HTR-8/SVneo (cell line): ENCODE measurements around the gene TRIAP1.
"Not testable (repeated sequence)": the region's sequence is repeated elsewhere in the genome, so short reads cannot be mapped to it uniquely, and the experiment has no call there.

Source experiments
- DNase-seq: peaks from one replicate; pipeline ENCODE4 v3.0.0; 2011; ENCODE audit warnings: low spot score, mixed read lengths; ENCODE audit not compliant: insufficient read length
- FAIRE-seq: peaks from 2 replicates; lab custom pipeline; 2011; peaks lifted over from hg19 to GRCh38; lab: Jason Lieb, UNC

TRIAP1 gene

GRCh38 chr12:120469450-120470149 lies 23.4 kb upstream of the TRIAP1 start, which contains the start of gene SRSF9:
Gene SRSF9 (minus strand): TSS chr12:120469748. CDS start chr12:120469609, 139 bp downstream.
- FAIRE-seq (no peak), DNase-seq (peak; percentile 98)

DNA sequence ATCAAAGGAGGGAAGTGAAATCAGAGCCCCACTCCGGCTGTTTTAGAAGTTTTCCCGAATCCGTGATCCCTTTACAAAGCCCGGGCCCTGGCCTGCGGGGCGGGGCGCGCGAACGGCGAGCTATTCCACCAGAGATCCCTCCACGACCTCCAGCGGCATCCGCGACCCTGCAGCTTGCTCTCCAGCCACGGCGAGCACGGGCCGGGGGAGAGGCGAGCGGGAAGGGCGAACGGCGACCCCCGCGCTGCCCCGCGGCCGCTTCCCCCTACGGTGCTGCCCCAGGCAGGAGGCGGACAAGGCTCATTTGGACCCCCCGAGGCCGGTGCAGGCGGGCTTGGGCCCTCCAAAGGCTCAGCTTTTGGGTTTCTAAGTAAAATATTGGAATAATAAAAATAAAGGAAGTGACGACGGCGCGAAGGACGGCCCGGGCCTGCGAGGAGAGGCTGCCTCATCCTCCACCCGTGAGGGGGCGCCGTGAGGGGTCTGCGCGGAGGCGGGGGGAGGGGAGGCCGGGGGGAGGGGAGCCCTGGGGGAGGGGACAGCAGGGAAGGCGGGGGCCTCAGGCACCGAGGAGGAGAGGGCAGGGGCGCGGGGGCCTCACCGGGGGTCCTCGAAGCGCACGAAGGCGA lies 22.8 kb upstream of the TRIAP1 start:
- FAIRE-seq (no peak), DNase-seq (peak; percentile 27)

GRCh38 chr12:120468325-120468820 lies 22.2 kb upstream of the TRIAP1 start:
- no peak for FAIRE-seq
- peak; percentile 31 for DNase-seq

GRCh38 chr12:120467439-120467838 lies 21.3 kb upstream of the TRIAP1 start:
- DNase-seq (no peak), FAIRE-seq (no peak)

DNA sequence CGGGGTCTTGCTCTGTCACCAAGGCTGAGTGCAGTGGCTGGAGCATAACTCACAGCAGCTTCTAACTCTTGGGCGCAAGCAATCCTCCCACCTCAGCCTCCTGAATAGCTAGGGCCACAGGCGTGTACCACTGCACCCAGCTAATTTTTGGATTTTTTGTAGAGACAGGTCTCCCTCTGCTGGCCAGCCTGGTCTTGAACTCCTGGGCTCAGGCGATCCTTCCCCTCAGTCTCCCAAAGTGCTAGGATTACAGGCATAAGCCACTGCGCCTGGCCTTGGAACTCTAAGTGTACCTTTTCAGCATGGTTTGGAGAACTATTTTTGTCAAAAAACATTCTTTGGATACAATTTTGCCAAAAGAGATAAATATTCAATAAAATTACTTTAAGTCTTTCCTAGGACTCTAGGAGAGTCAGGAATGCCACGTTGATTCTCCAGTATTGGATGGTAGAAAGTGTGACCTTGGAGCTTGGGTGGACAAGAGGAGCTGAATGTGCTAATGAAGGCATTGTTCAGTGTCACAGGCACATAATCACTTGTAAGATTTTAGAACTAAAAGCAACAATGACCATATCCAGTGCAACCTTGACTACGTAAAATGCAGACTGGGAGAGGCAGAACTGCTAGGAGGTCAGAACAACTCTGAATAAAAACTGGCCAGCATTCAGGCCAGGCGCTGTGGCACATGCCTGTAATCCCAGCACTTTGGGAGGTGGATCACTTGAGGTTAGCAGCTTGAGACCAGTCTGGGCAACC lies 20.6 kb upstream of the TRIAP1 start:
- no peak for DNase-seq
- FAIRE-seq: no peak

GRCh38 chr12:120465756-120466155 lies 19.6 kb upstream of the TRIAP1 start:
- DNase-seq: no peak

DNA sequence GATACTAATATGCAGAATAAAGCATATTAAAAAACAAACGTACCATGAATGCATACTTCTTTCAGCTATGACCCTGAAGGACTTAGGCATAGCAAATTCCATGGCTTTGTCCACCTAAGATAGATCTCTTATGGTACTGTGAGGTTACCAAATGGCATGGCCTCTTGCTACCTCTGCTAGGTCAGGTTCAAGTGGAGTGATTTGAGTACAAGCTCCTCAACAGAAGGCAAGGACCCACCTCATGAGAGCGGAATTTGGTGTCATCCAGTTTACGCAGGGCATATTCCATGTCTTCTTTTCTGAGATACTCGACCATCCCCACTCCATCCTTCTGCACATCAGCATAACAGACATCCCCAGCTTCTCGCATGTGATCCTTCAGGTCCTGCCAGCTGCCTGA lies 17.5 kb upstream of the TRIAP1 start:
- DNase-seq: no peak

More at GRCh38 chr12:120465756-120466155, 19.6 kb upstream of the TRIAP1 start:
- no peak for FAIRE-seq

DNA sequence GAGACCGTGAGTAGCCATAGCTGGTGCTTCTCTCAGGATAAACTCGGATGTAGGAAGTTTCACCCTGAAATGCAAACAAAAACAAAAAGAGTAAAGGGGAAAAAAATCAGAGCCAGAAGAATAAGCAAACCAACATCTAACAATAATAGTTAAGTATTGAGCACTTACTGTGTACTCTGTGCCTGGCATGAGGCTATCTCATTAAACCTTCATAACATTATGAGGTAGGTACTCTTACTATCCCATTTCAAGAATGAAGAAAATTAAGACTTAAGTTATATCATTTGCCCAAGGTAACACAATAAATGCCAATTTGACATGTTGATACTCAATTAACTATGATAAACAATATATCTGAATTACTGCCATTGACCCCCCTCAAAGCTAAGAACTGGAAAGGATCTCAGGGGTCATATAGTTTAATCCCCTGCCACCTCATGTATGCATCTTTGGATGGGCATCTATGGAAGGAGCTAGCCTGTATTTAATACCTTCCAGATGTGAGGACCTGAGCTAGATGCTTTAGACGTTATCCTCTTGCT lies 16.0 kb upstream of the TRIAP1 start:
- no peak for DNase-seq

More for the DNA sequence above, 17.5 kb upstream of the TRIAP1 start:
- no peak for FAIRE-seq

GRCh38 chr12:120460157-120460556 lies 14.0 kb upstream of the TRIAP1 start:
- no peak for FAIRE-seq
- no peak for DNase-seq

More for the DNA sequence above, 16.0 kb upstream of the TRIAP1 start:
- no peak for FAIRE-seq

GRCh38 chr12:120457133-120457532 lies 10.9 kb upstream of the TRIAP1 start:
- FAIRE-seq (no peak), DNase-seq (no peak)

GRCh38 chr12:120455302-120455701 lies 9.1 kb upstream of the TRIAP1 start:
- no peak for FAIRE-seq

GRCh38 chr12:120453977-120454376 lies 7.8 kb upstream of the TRIAP1 start:
- FAIRE-seq: no peak

More at GRCh38 chr12:120455302-120455701, 9.1 kb upstream of the TRIAP1 start:
- no peak for DNase-seq

DNA sequence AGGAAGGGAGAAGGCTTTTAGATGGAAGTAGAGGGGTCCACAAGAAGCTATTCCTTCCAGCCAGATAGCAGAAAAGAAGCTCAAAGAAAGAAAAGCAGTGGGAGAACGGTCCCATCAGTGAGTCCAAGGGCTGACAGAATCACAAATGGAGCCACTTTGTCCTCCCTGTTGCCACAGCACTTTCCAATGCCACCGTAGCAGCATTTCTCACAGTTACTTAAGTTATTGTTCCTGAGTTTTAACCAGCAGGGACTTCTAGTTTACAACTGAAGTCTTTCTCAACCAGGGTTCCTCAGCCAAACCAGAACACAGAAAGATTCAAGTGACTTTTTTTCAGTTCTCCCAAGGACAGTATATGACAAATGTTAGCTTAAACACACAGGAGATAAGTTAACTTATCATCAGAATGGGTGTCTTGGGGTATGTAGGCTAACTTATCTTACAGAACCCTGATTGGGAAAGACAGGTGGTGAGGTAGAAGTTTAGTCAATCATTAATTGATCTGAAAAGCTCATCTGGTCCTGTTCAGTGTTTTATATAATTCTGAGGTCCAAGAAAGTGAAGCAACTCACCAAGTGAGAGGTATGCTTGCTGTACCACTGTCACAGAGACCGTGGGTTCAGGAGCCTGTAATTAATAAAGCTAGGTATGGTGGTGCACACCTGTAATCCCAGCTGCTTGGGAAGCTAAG lies 7.0 kb upstream of the TRIAP1 start:
- FAIRE-seq (no peak), DNase-seq (no peak)

More at GRCh38 chr12:120453977-120454376, 7.8 kb upstream of the TRIAP1 start:
- no peak for DNase-seq

- not testable (repeated sequence) for FAIRE-seq, DNase-seq
Measured at GRCh38 chr12:120452524-120452923, 6.3 kb upstream of the TRIAP1 start.

DNA sequence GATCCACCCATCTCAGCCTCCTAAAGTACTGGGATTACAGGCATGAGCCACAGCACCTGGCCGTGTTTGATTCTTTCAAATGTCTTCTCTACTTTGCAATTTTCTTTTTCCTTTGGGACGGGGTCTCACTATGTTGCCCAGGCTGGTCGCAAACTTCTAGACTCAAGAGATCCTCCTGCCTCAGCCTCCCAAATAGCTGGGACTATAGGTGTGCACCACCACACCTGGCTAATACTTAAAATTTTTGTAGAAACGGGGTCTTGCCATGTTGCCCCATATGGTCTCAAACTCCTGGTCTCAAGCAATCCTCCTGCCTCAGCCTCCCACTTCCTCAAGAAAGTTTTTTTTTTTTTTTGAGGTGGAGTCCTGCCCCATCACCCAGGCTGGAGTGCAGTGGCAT lies 1.8 kb upstream of the TRIAP1 start:
- DNase-seq: no peak
- no peak for FAIRE-seq

GRCh38 chr12:120446844-120447178 lies 627 bp upstream of the TRIAP1 start:
- DNase-seq, FAIRE-seq: not testable (repeated sequence)

DNA sequence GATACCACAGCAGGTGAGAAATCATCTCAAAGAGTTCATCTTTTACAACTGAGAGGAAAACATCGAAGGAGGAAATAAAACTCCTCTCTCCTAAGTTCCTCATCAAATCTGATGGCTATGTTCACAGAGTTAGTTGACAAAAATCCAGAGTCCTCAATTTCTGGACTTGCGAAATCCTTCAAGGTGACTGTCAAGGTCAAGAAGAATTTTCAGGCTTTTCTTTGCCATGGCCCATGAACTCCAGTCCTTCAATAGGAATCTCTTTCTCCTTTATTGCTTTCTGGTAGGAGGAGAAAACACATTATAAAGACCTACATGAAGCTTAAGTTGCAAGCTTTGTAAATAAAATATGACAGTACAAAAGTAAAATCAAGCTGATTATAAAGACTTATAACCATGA lies 1.5 kb downstream of the TRIAP1 start:
- FAIRE-seq (no peak), DNase-seq (no peak)

DNA sequence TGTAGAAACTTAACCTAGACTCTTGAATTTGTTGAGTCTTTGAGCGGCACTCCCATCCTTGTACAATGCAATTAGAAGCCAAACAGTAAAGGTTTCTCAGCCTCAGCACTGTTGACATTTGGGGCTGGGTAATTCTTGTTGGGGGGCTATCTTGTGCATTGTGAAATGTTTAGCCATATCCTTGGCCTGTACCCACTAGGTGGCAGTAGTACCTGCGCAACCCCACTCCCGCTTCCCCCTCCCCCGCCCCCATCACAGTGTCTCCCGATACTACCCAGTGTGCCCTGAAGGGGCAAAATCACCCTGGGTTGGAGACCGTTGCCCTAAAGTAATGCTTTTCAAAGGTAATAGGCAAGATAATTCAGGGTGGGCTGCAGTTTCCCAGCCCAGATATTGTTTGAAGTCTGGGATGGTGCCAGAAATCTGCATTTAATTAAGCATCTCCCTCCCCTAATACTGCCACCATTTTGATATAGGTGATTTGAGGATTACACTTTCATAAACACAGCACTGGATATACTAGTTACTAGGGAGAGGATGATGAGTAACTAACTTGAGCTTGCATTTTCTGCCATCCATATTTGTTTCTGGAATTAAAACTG lies 6.4 kb downstream of the TRIAP1 start:
- FAIRE-seq (no peak), DNase-seq (peak; percentile 66)

- DNase-seq (no peak), FAIRE-seq (no peak)
Measured at GRCh38 chr12:120438495-120439198, 7.5 kb downstream of the TRIAP1 start.
